K562 treated with DMSO at 1 percent for 24 hours (cell line): ENCODE measurements around the gene KRTAP10-6. TPM values are rescaled to one million over a fixed set of nuclear protein-coding genes. Genes with fewer than 3 reads are reported as not detected.

Source experiments
- total RNA-seq: library from RNA; unstranded; fragments of 300-600 nt; gene quantifications from 2 replicates; pipeline ENCODE4 v1.2.3, GENCODE V29; 2022; ENCODE audit warnings: low read depth; ENCODE audit not compliant: insufficient read depth

The KRTAP10-6 gene, protein sequence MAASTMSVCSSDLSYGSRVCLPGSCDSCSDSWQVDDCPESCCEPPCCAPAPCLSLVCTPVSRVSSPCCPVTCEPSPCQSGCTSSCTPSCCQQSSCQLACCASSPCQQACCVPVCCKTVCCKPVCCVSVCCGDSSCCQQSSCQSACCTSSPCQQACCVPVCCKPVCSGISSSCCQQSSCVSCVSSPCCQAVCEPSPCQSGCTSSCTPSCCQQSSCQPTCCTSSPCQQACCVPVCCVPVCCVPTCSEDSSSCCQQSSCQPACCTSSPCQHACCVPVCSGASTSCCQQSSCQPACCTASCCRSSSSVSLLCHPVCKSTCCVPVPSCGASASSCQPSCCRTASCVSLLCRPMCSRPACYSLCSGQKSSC
- not detected in 2 replicates for total RNA-seq

GRCh38 chr21:44592446-44593311 is at the start of gene KRTAP10-6:
Gene KRTAP10-6, minus strand, starts transcription at chr21:44592505. Its CDS starts 21 bp downstream, at chr21:44592484.

GRCh38 chr21:44637018-44637850 is 44.9 kb upstream of the KRTAP10-6 start, which contains the start of gene KRTAP10-10:
Gene KRTAP10-10, plus strand, starts transcription at chr21:44637356. Its CDS starts 62 bp downstream, at chr21:44637418.

DNA sequence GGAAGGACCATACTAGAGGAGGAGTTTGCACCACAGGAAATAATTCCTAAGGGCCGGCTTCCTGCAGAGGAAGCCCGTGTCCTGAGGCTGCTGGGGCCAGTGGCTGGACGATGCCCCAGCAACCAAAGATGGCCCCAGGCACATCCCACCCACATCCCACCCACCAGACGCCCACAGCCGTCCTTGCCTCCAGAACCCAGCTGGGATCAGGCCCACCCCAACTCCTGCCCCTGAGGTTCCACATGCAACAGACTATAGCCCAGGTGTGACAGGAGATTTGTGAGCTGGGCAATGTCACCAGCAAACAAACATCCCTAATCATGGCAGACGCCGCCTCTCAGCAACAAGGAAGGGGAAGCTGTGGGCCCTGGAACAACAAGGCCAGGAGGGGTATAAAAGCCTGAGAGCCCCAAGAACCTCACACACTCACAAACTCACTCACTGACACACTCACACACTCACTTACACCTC is 34.4 kb upstream of the KRTAP10-6 start, which contains the start of gene KRTAP10-9:
TSS of gene KRTAP10-9 (plus strand) at position 421 of the 471 bp plus-strand sequence. CDS start 79 bp downstream, outside the sequence.

GRCh38 chr21:44612029-44612486 is 19.8 kb upstream of the KRTAP10-6 start, which contains the start of gene KRTAP10-8:
Gene KRTAP10-8, plus strand, starts transcription at chr21:44612079. Its CDS starts 22 bp downstream, at chr21:44612101.

DNA sequence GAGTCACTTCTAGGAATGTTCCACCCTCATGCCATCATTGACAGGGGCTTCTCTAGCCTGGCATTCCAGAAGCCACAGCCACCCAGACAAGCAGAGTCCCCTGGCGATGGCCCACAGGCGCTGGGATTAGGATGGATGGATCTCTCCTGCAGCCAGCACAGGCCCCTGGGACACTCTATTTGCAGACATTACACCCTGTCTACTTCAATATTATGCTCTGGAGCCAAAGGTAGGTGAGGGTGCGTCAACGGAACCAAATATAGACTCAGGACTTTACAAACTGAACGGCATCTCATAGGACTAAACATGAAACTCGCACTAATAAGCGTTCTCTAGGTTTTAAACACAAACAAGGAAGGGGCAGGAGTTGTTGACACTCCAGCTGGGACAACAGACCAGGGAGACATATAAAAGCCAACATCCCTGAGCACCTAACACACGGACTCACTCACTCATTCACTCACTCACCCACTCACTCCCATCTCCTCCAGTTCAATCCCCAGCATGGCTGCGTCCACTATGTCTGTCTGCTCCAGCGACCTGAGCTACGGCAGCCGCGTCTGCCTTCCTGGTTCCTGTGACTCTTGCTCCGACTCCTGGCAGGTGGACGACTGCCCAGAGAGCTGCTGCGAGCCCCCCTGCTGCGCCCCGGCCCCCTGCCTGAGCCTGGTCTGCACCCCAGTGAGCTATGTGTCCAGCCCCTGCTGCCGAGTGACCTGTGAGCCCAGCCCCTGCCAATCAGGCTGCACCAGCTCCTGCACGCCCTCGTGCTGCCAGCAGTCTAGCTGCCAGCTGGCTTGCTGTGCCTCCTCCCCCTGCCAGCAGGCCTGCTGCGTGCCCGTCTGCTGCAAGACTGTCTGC is 8.0 kb upstream of the KRTAP10-6 start, which contains the start of gene KRTAP10-7:
TSS of gene KRTAP10-7 (plus strand) at position 480 of the 861 bp plus-strand sequence. CDS start at position 505, 25 bp downstream.

GRCh38 chr21:44580231-44580821 is 12.0 kb downstream of the KRTAP10-6 start, which contains the start of gene KRTAP10-5:
Gene KRTAP10-5, minus strand, starts transcription at chr21:44580604. Its CDS starts 26 bp downstream, at chr21:44580578.

DNA sequence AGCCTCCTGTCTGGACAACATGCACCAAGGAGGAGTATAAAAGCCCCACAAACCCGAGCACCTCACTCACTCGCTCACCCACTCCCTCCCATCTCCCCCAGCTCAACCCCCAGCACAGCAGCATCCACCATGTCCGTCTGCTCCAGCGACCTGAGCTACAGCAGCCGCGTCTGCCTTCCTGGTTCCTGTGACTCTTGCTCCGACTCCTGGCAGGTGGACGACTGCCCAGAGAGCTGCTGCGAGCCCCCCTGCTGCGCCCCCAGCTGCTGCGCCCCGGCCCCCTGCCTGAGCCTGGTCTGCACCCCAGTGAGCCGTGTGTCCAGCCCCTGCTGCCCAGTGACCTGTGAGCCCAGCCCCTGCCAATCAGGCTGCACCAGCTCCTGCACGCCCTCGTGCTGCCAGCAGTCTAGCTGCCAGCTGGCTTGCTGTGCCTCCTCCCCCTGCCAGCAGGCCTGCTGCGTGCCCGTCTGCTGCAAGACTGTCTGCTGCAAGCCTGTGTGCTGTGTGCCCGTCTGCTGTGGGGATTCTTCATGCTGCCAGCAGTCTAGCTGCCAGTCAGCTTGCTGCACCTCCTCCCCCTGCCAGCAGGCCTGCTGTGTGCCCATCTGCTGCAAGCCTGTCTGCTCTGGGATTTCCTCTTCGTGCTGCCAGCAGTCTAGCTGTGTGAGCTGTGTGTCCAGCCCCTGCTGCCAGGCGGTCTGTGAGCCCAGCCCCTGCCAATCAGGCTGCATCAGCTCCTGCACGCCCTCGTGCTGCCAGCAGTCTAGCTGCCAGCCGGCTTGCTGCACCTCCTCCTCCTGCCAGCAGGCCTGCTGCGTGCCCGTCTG is 18.5 kb downstream of the KRTAP10-6 start, which contains the start of gene KRTAP10-4:
TSS of gene KRTAP10-4 (plus strand) at position 100 of the 827 bp plus-strand sequence. CDS start at position 130, 30 bp downstream.

DNA sequence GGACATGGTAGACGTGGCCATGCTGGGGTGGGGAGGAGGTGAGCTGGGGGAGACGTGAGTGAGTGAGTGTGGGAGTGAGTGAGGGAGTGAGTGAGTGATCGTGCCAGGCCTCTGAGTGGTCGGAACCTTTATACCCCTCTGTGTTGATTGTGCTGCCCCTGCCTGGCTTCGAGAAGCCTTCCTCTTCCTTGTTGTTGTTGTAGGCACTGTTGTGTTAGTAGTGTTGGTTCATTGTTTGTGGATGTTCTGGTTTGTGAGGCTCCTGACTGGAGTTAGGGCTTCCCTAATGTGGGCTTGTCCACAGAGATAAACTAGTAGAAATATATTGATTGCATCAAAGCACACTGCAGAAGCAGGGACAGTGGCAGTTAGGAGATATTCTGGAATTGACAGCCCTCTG is 33.6 kb downstream of the KRTAP10-6 start, which contains the start of gene KRTAP10-3:
TSS of gene KRTAP10-3 (minus strand) at position 101 of the 400 bp plus-strand sequence. CDS start at position 21, 80 bp downstream.

DNA sequence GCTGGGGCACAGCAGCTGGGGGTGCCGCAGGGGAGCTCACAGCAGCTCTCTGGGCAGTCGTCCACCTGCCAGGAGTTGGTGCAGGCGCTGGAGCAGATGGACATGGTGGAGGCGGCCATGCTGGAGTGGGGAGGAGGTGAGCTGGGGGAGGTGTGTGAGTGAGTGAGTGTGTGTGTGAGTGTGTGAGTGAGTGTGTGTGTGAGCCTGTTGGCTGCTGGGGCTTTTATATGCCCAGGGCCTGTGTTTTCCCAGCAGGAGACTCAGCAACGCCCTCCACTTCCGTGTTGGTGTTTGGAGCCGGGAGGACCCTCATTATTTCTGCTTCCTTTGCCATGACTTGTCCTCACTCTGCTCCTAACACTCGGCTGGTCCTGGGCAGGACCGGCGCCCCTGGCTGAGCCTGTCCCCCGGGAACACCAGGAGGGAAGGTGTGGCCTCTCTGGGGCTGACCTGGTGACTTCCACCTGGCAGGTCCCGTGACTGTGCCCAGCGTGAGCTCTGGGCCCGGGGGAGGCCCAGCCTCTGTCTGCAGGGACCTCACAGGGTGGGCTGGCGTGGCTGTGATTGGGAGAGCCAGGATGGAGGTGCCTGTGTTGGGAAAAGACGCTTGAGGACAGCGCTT is 40.9 kb downstream of the KRTAP10-6 start, which contains the start of gene KRTAP10-2:
TSS of gene KRTAP10-2 (minus strand) at position 166 of the 622 bp plus-strand sequence. CDS start at position 119, 47 bp downstream.

Other genes starting within 250 kb of the KRTAP10-6 start
- 3.2 and 4.5 TPM in 2 replicates for gene TRPM2, start 238.9 kb downstream of the KRTAP10-6 start, total RNA-seq
- 0.13 and 0.21 TPM in 2 replicates for gene LRRC3, start 137.0 kb downstream of the KRTAP10-6 start, total RNA-seq
- not detected in 2 replicates for gene KRTAP10-1, start 52.3 kb downstream of the KRTAP10-6 start, total RNA-seq
- gene KRTAP10-2, start 41.0 kb downstream of the KRTAP10-6 start, total RNA-seq = not detected in 2 replicates
- gene KRTAP10-3, start 33.7 kb downstream of the KRTAP10-6 start, total RNA-seq = not detected in 2 replicates
- not detected in 2 replicates for gene KRTAP10-4, start 18.8 kb downstream of the KRTAP10-6 start, total RNA-seq
- gene KRTAP10-5, start 11.9 kb downstream of the KRTAP10-6 start, total RNA-seq = not detected in 2 replicates
- gene KRTAP10-7, start 8.1 kb upstream of the KRTAP10-6 start, total RNA-seq = not detected in 2 replicates
- not detected in 2 replicates for gene KRTAP10-8, start 19.6 kb upstream of the KRTAP10-6 start, total RNA-seq
- gene KRTAP10-9, start 34.6 kb upstream of the KRTAP10-6 start, total RNA-seq = not detected in 2 replicates
- not detected in 2 replicates for gene KRTAP10-10, start 44.9 kb upstream of the KRTAP10-6 start, total RNA-seq
- not detected in 2 replicates for gene KRTAP10-11, start 53.9 kb upstream of the KRTAP10-6 start, total RNA-seq
- not detected in 2 replicates for gene KRTAP12-4, start 62.2 kb upstream of the KRTAP10-6 start, total RNA-seq
- gene KRTAP12-3, start 65.4 kb upstream of the KRTAP10-6 start, total RNA-seq = not detected in 2 replicates
- not detected in 2 replicates for gene KRTAP12-2, start 74.4 kb upstream of the KRTAP10-6 start, total RNA-seq
- not detected in 2 replicates for gene KRTAP12-1, start 89.7 kb upstream of the KRTAP10-6 start, total RNA-seq
- gene KRTAP10-12, start 104.7 kb upstream of the KRTAP10-6 start, total RNA-seq = not detected in 2 replicates
- gene TSPEAR, start 119.1 kb upstream of the KRTAP10-6 start, total RNA-seq = 0.08 TPM in 1 of 2 replicates, not detected in the other
- gene UBE2G2, start 209.3 kb upstream of the KRTAP10-6 start, total RNA-seq = 67.6 and 76.4 TPM in 2 replicates
- gene SUMO3, start 225.6 kb upstream of the KRTAP10-6 start, total RNA-seq = 76.7 and 81.9 TPM in 2 replicates